Measurements from ENCODE around the gene SLC25A6. TPM values are rescaled to one million over a fixed set of nuclear protein-coding genes. Genes with fewer than 3 reads are reported as not detected.

SLC25A6 gene
- total RNA-seq, 1 experiment from 2014 or later, result 553 TPM

GRCh38 chrX:1422135-1422465 lies 30.2 kb upstream of the SLC25A6 start:
- no peaks in the 10 kb centered on the region for H3K23me2 ChIP-seq (ENCODE audit: insufficient read length, low read depth, low read length, poor library complexity, severe bottlenecking)
- WGBS (ENCODE audit: extremely low coverage, insufficient read length, low lambda C conversion rate), result no CpG with 5 or more reads among the region's 4 CpGs

More at GRCh38 chrX:1422135-1422465, 30.2 kb upstream of the SLC25A6 start:
- DNase-seq, result no peak
- H2BK15ac ChIP-seq (ENCODE audit: low read depth, low read length), result no peak overlapping the region
- H3K56ac ChIP-seq (ENCODE audit: insufficient read length, low read depth, low read length), result no peak overlapping the region
- peaks cover 73% of the 10 kb centered on the region in 3 experiments for H3K36me3 Mint-ChIP-seq (ENCODE audit: insufficient read depth in 1 of 3, low read depth in 3 of 3)
- H3T11ph ChIP-seq (ENCODE audit: low read length), result no peak overlapping the region
- H3K14ac ChIP-seq (ENCODE audit: insufficient read depth, low read length), result no peak overlapping the region
- H2BK120ac ChIP-seq (ENCODE audit: low read depth, low read length, poor library complexity, severe bottlenecking), result no peak overlapping the region
- H3K4me2 ChIP-seq (ENCODE audit: insufficient read depth, insufficient read length, low read length), result no peak overlapping the region
- H4K20me1 ChIP-seq (ENCODE audit: control insufficient read depth, insufficient read depth, insufficient read length), result no peaks in the 10 kb centered on the region
- no peak overlapping the region for H3K27ac Mint-ChIP-seq
- H3K27me3 ChIP-seq (ENCODE audit: insufficient read depth, low read length), result no peaks in the 10 kb centered on the region
- no peak overlapping the region for H2BK12ac ChIP-seq (ENCODE audit: insufficient read length, low read depth, low read length)
- no peak overlapping the region for H2BK20ac ChIP-seq (ENCODE audit: low read depth, low read length, poor library complexity, severe bottlenecking)
- no peaks in the 10 kb centered on the region for H3K79me2 ChIP-seq (ENCODE audit: insufficient read depth, low read length)
- H3K4me1 ChIP-seq (ENCODE audit: insufficient read depth, low read length), result no peaks in the 10 kb centered on the region
- no peak overlapping the region for H2AFZ ChIP-seq (ENCODE audit: low read length)
- H4K8ac ChIP-seq (replicated peaks; ENCODE audit: insufficient read length, low read depth, low read length), result no peak overlapping the region
- H3K23ac ChIP-seq (ENCODE audit: insufficient read length, low read depth, low read length), result no peak overlapping the region
- peaks cover 33 to 37% of the 10 kb centered on the region in 2 experiments for H3K9me3 Mint-ChIP-seq
- no peak overlapping the region for H2BK5ac ChIP-seq (ENCODE audit: insufficient read length, low read length)
- peaks cover 26% of the 10 kb centered on the region for H3K9me3 ChIP-seq (ENCODE audit: control insufficient read depth, low read depth, low read length)
- no peaks in the 10 kb centered on the region for H3K79me1 ChIP-seq (ENCODE audit: insufficient read depth, low read depth, low read length, poor library complexity, severe bottlenecking)
- H3K27ac ChIP-seq (ENCODE audit: insufficient read length, low read depth, low read length), result no peak overlapping the region
- peaks cover 9 to 12% of the 10 kb centered on the region in 2 experiments for H3K4me1 Mint-ChIP-seq
- H3K4me3 Mint-ChIP-seq, result no peak overlapping the region
- H3K9ac ChIP-seq (ENCODE audit: extremely low read depth, insufficient read length, low read length), result no peak overlapping the region
- H3K27me3 Mint-ChIP-seq (ENCODE audit: low read depth), result peaks cover 5% of the 10 kb centered on the region
- H3K4ac ChIP-seq (ENCODE audit: low read depth, low read length), result no peak overlapping the region
- H3K18ac ChIP-seq (ENCODE audit: insufficient read length, low read depth, low read length), result no peak overlapping the region
- no peak overlapping the region for H2AK5ac ChIP-seq (ENCODE audit: insufficient read length, low read length)
- no peak overlapping the region for H4K5ac ChIP-seq (ENCODE audit: insufficient read length, low read depth, low read length)
- no peak overlapping the region for H4K91ac ChIP-seq (ENCODE audit: insufficient read length, low read depth, low read length)
- TF ChIP-seq CTCF (conservative IDR thresholded peaks at IDR 0.05), result no peak

All from H9 (cell line).